ENCODE results near the gene FAM78B. TPM values are rescaled to one million over a fixed set of nuclear protein-coding genes. Genes with fewer than 3 reads are reported as not detected.

Gene FAM78B
- total RNA-seq, 4 donors from 2014 or later, result 0.35 to 5.4 (median 2.8) TPM

DNA sequence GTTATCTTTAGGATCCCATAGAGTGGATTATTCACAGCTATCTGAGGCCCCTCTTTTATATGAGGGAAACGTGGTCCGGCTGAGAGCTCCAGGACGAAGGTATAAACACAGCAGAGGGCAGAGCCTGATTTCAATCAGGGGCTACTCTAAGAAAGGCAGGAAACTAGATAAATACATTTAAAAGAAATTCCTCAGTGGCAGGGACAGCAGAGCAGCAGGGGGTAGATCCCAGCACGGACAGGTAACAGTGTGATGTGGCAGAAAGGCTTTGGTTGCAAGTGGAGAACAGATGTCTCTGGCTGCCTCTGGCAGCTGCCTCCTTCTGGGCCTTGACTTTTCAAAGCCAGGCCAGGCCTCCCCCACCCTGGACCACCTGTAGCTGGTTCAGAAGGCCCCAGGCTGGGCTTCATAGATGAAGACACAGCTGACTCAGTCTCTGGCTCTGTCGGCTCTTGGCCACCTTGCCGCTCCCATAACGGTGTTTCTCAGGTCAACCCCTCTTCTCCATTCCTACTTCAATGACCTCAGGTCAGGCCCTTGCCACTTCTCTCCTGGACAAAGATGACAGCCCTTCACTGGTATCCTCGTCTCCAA is 43.8 kb downstream of the FAM78B start:
- TF ChIP-seq POLR2A (IDR thresholded peaks at IDR 0.05), result no peak
- TF ChIP-seq, protein P1, sequence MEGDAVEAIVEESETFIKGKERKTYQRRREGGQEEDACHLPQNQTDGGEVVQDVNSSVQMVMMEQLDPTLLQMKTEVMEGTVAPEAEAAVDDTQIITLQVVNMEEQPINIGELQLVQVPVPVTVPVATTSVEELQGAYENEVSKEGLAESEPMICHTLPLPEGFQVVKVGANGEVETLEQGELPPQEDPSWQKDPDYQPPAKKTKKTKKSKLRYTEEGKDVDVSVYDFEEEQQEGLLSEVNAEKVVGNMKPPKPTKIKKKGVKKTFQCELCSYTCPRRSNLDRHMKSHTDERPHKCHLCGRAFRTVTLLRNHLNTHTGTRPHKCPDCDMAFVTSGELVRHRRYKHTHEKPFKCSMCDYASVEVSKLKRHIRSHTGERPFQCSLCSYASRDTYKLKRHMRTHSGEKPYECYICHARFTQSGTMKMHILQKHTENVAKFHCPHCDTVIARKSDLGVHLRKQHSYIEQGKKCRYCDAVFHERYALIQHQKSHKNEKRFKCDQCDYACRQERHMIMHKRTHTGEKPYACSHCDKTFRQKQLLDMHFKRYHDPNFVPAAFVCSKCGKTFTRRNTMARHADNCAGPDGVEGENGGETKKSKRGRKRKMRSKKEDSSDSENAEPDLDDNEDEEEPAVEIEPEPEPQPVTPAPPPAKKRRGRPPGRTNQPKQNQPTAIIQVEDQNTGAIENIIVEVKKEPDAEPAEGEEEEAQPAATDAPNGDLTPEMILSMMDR (IDR thresholded peaks at IDR 0.05), result no peak
- no peaks in the 10 kb centered on the region for H3K4me1 ChIP-seq
- no peak for DNase-seq

DNA sequence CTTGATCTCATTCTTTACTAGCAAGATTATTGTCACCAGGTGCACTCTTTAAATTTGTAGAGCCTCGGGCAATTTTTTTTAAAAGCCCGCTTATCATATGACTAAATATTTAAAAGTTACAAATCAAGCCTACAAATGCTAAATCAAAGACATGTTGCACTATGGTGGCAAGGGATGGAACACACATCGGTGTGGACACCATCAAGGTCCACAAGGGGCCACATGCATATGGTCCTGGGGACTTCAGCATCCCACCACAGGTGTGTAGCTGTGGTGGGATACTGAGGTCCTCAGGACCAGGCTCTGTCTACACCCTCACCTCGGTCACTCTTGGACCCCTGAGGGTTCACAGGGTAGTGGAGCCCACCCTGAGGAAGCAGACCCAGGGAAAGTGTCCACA is 45.8 kb downstream of the FAM78B start:
- no peaks in the 10 kb centered on the region for H3K27me3 ChIP-seq
- H3K9me3 ChIP-seq, result no peaks in the 10 kb centered on the region
- no peak overlapping the region for H3K27ac ChIP-seq
- H3K4me1 ChIP-seq, result no peaks in the 10 kb centered on the region
- no peaks in the 10 kb centered on the region for H3K36me3 ChIP-seq
- no peak for TF ChIP-seq POLR2A (IDR thresholded peaks at IDR 0.05)
- TF ChIP-seq, protein P1 (IDR thresholded peaks at IDR 0.05), result no peak
- no peak for DNase-seq
- no peak overlapping the region for H3K4me3 ChIP-seq

More for the DNA sequence above, 43.8 kb downstream of the FAM78B start:
- H3K9me3 ChIP-seq, result no peaks in the 10 kb centered on the region
- no peak overlapping the region for H3K27ac ChIP-seq
- H3K27me3 ChIP-seq, result no peaks in the 10 kb centered on the region
- H3K4me3 ChIP-seq, result no peak overlapping the region
- H3K36me3 ChIP-seq, result no peaks in the 10 kb centered on the region

DNA sequence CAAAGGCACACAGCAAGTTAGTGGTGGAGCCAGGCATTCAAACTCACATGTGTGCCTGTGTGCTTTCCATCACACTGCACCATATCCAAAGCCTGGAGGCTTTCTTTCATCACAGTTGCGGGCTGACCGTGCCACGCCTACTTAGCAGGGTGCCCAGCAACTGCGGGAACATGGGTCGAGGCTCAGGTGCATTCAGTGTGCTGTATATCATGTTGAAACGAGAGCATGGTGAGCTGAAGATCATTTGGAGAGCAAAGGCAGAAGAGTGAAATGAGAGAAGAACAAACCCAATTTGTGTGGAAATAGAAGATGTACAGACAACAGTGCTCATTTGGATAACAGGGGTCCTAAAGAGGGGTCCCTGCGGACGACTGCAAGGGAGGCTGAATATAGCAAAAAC is 46.5 kb downstream of the FAM78B start:
- no peak for DNase-seq
- Histone ChIP-seq H3K9me3 (no peaks in the 10 kb centered on the region), H3K4me1 (no peaks in the 10 kb centered on the region), H3K4me3 (no peak overlapping the region), H3K36me3 (no peaks in the 10 kb centered on the region), H3K27ac (no peak overlapping the region), H3K27me3 (no peaks in the 10 kb centered on the region)
- no peak for TF ChIP-seq POLR2A (IDR thresholded peaks at IDR 0.05)
- TF ChIP-seq, protein P1 (IDR thresholded peaks at IDR 0.05), result no peak

DNA sequence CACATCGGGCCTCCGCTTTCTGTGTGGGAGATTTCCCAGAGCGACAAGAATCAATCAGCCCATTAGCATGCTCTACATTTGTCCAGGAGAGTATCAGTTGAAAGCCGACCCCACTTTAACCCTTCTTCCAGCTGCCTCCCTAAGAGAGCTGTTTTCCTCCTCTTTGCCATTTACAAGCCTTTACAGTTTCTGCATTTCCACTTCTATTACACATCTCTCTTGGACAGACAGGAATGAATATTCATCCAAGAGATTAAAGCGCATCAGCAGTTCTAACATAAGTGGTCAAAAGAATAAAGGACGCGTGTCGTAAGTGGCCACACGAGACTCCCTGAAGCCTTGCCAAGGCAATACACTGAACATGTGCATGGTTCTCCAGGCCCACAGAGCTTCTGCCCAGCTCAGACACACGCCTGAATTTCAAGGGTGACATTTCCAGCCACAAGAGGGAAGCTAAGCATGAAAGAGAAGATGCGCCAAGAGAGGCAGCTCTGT is 47.3 kb downstream of the FAM78B start:
- Histone ChIP-seq H3K36me3 (no peaks in the 10 kb centered on the region), H3K27me3 (no peaks in the 10 kb centered on the region), H3K4me1 (no peaks in the 10 kb centered on the region), H3K27ac (no peak overlapping the region), H3K9me3 (no peaks in the 10 kb centered on the region), H3K4me3 (no peak overlapping the region)
- DNase-seq, result no peak
- TF ChIP-seq POLR2A (IDR thresholded peaks at IDR 0.05), result no peak
- TF ChIP-seq, protein P1 (IDR thresholded peaks at IDR 0.05), result no peak

DNA sequence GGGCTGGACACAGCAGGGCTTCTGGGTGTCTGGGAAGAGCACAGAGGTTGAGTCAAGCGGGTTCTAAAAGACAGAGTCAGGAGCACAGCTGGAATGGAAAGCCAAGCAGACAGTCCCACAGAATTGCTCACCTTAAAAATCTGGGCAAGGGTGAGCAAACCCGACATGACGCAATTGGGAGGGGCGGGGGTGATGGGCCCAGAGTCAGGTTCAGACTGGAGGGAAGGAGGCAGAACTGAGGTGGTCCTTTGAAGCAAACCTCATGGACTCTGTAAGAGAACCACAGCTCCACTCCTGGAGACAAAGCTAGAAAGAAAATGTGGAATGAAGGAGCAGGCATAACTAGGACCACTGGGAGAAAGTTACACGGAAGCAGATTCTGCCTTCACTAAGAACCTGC is 49.0 kb downstream of the FAM78B start:
- H3K27me3 ChIP-seq, result no peaks in the 10 kb centered on the region
- H3K4me1 ChIP-seq, result no peaks in the 10 kb centered on the region
- H3K4me3 ChIP-seq, result no peak overlapping the region
- TF ChIP-seq, protein P1 (IDR thresholded peaks at IDR 0.05), result no peak
- TF ChIP-seq POLR2A (IDR thresholded peaks at IDR 0.05), result no peak
- no peaks in the 10 kb centered on the region for H3K9me3 ChIP-seq
- no peak for DNase-seq
- H3K27ac ChIP-seq, result no peak overlapping the region
- no peaks in the 10 kb centered on the region for H3K36me3 ChIP-seq

Data from Peyer's patch (tissue), 4 donors.